GM19452 (cell line): ENCODE data around the gene COPS7A.

ENCODE experiments used
- ATAC-seq: cut with Tn5 transposase; IDR thresholded peaks from one replicate; pipeline ENCODE4 v1.9.1; 2021; ENCODE audit not compliant: unreplicated experiment

The COPS7A gene

GRCh38 chr12:6748761-6749160, 24.9 kb downstream of the COPS7A start:
- no peak for ATAC-seq

GRCh38 chr12:6750506-6750905, 26.7 kb downstream of the COPS7A start:
- ATAC-seq: no peak

- no peak for ATAC-seq
Measured at GRCh38 chr12:6751767-6752166, 27.9 kb downstream of the COPS7A start.

- no peak for ATAC-seq
Measured at GRCh38 chr12:6752167-6752920, 28.5 kb downstream of the COPS7A start.

- peak; percentile 84 for ATAC-seq
Measured at GRCh38 chr12:6752921-6753771, 29.3 kb downstream of the COPS7A start, which contains the start of gene MLF2. MLF2 (minus strand) TSS chr12:6753141; CDS start chr12:6752334, 807 bp downstream.

GRCh38 chr12:6753772-6754356, 30.0 kb downstream of the COPS7A start:
- ATAC-seq: no peak

GRCh38 chr12:6754411-6754810, 30.6 kb downstream of the COPS7A start:
- no peak for ATAC-seq

- no peak for ATAC-seq
Measured at GRCh38 chr12:6757028-6757690, 33.3 kb downstream of the COPS7A start.

GRCh38 chr12:6758506-6759095, 34.8 kb downstream of the COPS7A start:
- no peak for ATAC-seq

- ATAC-seq: no peak
Measured at GRCh38 chr12:6759741-6760140, 35.9 kb downstream of the COPS7A start.

- no peak for ATAC-seq
Measured at GRCh38 chr12:6763380-6763779, 39.5 kb downstream of the COPS7A start.

GRCh38 chr12:6764011-6764828, 40.4 kb downstream of the COPS7A start:
- ATAC-seq: peak; percentile 84

GRCh38 chr12:6765048-6765633, 41.3 kb downstream of the COPS7A start:
- no peak for ATAC-seq

GRCh38 chr12:6765634-6766581, 42.1 kb downstream of the COPS7A start, which contains the start of gene PTMS:
PTMS (plus strand) TSS chr12:6766363; CDS start chr12:6766706, 343 bp downstream.
- peak; percentile 10 for ATAC-seq

GRCh38 chr12:6766651-6767349, 43.0 kb downstream of the COPS7A start:
- peak; percentile 50 for ATAC-seq

- ATAC-seq: no peak
Measured at GRCh38 chr12:6767353-6768319, 43.8 kb downstream of the COPS7A start.
